ENCODE measurements around the gene KLHL26.

Gene KLHL26

DNA sequence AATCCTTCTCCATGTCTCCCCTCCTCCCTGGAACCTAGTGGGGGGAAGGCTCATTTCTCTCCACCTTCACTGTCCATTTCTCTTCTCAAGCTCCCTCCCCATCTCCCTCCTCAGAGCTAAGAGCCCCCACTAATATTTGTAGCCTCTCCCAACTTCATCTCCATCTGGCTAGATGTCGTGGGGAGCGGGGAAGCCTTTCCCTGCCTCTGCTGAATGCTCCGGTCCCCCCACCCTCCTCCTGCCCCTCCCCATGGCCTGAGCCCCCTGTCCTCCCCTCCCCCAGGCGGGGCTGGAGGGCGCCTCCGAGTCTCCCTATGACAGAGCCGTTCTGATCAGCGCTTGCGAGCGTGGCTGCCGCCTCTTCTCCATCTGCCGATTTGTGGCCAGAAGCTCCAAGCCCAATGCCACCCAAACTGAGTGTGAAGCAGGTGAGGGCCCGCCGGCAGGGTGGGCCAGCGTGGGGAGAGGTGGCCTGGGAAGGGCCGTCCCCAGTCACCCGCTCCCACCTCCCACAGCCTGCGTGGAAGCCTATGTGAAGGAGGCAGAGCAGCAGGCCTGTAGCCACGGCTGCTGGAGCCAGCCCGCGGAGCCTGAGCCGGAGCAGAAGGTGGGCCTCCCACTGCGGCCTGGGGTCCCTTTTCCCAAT is 23.1 kb upstream of the KLHL26 start:
- DNase-seq, result no peak

GRCh38 chr19:18616023-18616422 is 20.8 kb upstream of the KLHL26 start:
- DNase-seq, result no peak

GRCh38 chr19:18617562-18617961 is 19.3 kb upstream of the KLHL26 start:
- DNase-seq, result no peak

- no peak for DNase-seq
These were observed 18.6 kb upstream of the KLHL26 start for GRCh38 chr19:18618236-18618635.

DNA sequence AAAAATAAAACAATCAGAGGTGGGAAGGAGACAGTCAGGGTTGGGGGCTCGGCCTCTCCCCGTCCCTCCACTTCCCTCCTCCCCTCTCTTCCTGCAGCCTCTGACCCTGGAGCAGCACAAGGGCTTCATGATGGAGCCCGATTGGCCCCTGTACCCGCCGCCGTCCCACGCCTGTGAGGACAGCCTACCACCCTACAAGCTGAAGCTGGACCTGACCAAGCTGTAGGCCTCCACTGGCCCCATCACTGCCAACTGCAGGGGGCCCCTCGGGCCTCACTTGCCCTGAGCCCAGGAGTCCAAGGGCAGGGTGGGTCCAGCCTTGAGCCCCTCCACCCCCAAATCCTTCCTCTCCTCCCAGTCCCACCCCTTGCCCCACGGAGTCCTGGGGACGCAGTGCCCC is 16.5 kb upstream of the KLHL26 start:
- DNase-seq, result no peak

- no peak for DNase-seq
These were observed 15.9 kb upstream of the KLHL26 start for GRCh38 chr19:18620902-18621301.

- DNase-seq, result no peak
These were observed 9.9 kb upstream of the KLHL26 start for GRCh38 chr19:18626906-18627305.

DNA sequence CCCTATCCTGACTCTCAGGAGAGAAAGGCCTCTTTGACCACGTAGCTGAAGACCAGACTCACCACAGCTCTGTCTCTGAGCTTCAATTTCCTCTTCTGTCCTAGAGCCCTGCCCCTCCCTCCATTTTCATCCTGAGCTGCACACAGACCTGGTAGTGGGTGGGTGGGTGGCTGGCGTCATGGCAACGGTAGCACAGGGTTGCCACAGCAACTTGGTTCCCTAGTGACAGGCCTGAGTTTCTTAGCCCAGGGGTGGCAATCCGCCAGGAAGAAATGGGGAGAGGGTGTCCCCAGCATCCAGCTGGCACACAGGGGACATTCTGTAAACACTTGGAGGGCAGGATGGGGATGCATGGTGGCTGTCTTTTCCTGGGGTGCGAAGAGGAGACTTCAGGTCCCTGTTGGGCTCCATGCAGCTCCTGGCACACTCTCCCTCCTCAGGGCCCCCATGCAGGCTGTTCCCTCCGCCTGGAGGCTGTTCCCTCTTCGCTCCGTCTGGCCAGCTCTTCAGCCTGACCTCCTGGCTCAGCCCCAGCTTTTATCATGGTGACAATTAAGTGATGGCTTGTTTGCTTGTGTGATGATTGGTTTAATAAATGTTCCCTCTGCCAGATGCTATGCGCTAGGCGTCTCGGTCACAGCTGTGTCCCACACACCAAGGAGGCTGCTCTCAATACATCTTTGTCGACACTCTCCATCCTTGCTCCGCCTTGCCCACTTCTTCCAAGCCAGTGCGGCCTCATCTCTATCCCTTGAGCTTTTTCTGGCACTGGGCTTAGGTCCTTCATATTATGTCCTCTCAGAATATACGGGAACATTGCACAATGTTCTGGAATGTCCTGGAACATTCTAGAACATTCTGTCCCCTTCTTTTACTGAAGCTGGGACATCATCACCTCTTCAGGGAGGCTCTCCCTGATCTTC is 7.4 kb upstream of the KLHL26 start:
- no peak for DNase-seq

- no peak for DNase-seq
These were observed 3.5 kb upstream of the KLHL26 start for GRCh38 chr19:18633321-18633720.

DNA sequence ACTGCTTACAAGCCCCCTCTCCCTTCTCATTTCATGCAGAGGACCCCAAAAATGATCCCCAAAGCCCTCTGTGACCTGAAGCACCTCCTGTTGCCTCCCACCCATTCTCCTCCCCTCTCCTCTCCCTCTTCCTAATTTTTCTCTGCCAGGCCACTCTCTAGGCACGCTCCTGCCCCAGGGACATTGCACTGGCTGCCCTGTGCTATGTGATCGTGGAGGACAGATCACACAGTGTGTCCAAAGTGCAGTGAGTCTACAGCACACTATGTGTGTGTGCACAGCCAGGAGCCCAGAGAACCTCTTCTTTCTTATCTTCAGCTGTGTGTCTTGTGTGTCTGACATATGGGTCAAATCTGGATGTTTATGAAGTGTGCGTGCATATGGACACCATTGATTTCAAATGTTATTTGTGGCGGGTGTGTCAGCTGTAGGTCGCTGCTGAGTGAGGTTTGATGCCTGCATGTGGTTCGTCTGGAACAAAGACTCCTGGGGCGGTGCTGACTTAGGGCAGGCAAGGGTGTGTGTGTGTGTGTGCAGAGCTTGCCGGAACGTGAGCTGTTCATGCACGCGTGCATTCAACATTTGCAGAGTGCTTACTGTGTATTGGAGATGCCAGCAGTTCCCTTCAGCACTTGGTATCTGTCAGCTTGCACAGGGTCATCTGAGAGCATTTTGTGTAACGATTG is 2.1 kb upstream of the KLHL26 start:
- DNase-seq, result no peak

DNA sequence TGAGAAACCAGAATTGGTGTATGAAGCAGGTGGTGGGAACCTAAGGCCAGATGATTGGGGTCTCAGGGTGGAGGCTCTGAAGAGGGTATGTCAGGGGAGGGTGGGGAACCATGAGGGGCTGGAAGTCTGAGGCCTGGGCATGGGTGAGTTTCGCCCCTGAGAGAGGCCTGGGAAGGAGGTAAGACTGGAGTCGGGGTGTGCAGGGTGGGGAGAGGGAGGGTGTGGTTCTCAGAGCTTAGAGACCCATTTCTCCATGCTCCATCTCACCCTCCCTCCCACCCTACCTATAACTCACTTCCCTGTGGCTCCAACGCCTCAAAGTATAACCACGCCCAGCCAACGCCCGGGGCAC is 1.0 kb upstream of the KLHL26 start:
- DNase-seq, result no peak

DNA sequence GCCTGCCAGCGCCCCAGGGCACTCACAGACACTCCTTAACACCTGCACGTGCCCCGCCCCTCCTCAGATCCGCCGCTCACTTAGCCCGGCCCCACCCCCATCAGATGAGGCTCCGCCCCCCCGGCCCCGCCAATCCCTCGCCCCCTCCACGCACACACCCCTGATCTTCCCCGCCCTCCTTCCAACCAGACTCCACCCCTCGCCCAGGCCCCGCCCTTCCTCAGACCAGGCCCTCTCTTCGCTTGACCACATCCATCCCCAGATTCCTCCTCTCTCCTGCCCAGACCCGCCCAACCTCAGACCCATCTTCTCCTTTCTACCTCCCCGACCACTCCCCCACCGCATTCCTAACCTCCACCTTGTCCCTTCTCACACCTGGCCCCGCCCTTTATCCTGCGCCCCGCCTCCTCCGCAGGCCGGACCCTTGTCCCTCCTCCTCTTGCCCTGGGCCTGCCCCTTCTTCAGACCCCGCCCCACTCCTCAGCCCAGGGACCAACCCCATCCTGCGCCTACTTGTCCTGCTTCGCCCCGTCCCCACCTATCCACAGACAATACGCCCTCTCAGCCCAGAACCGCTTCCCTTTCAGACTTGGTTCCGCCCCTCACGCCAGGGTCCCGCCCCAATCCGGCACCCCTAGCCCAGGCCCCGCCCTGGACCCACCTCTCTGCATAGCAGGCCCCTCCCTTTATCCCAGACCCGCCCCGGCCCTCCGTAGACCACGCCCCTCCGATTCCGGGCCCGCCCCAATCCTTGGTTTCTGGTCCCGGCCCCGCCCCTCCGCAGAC is 452 bp upstream of the KLHL26 start:
- DNase-seq, result peak; percentile 98

DNA sequence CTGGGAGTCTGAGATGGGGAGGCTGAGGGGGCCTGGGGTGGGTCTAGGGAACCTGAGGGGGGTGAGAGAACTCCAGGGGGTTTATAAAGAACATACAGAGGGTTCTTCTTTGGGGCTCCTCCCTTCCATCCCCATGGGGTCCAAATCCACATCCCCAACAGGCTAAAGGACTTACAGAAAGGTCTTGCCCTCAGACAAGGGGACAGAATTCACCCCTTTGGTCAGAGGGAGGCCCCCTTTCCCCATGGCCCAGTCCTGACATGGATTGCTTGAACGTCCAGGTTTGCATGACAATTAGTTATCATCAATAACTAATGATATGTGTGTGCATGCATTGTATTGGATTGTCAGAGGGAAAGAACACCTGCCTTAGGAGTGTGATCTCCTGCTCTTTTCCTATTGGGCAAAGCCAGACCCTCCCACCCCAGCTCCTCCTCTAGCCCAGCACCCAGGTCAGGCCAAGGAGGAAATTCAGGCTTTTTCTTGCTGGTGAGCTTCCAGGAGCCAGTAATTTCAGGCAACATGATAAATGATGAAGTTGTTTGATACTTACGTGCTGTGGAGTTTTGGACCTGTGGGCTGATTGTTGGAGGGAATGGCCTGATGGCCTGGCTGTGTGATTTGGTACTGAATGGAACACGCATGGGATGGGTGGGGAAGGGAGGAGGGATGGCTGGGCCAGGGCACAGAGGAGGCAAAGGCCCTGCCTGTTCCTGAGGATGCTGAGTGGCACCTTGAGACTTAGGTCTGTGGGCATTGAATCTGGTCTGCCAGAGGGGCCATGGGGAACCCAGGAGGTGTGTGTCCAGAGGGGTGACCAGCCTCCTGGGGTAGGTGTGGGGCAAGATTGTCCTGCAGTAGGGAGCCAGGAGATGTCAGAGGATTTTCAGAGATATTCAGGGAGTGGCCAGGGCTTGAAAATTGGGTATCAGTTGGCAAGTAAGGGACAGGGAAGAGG is 1.1 kb downstream of the KLHL26 start:
- DNase-seq, result peak; percentile 12

DNA sequence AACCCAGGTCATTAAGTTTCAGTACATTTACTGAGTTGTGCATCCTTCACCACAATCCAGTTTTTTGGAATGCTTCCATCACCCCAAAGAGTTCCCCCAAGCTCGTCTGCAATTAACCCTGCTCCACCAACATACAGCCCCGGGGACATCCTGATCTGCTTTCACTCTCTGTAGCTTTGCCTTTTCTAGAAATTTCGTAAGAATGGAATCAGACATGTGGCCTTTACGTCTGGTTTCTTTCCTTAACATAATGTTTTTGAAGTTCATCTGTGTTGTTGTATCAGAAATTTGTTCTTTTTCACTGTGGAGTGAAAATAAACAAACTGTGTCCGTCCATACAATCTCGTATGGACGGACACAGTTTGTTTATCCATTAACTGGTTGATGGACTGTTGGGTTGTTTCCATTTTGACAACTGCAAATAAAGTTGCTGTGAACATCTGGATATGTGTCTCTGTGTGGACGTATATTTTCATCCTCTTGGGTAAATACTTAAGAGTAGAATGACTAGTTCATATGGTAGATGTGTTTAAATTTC is 2.9 kb downstream of the KLHL26 start:
- DNase-seq, result no peak

DNA sequence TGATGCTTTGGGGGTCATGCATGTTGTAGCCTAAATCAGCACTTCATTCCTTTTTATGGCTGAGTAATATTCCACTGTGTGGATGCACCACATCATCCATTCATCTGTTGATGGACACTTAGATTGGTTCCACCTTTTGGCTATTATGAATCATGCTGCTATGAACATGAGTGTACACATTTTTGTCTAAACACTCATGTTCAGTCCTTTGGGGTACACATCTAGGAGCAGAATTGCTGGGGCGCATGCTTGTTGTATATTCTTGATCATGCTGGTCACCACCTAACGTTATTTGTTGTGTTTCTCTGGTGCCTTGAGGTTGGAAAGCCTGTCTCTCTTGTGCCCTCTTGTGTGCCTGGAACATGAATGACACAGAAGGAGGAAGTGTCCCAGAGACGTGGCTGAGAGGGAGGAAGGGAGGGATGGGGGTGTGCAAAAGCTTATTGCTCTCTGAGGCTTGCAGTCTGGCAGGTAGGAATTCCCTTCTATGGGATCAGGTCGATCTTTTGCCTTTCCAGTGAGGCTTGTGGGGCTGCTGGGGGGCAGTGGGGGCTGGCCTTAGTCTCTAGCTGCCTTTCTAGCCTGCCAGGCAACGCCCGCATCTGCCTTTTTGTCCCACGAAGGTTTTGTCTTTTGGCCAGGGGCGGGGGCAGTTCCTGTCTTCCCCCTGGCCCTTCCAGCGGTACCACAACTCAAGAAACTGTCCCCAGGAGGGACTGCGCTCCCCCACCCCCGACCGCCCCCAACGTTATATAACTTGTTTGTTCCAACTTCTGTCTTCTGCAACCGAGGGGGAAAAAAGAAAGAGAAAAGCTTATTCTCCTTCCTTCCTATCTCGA is 7.6 kb downstream of the KLHL26 start:
- DNase-seq, result no peak

- no peak for DNase-seq
These were observed 8.2 kb downstream of the KLHL26 start for GRCh38 chr19:18645035-18645511.

DNA sequence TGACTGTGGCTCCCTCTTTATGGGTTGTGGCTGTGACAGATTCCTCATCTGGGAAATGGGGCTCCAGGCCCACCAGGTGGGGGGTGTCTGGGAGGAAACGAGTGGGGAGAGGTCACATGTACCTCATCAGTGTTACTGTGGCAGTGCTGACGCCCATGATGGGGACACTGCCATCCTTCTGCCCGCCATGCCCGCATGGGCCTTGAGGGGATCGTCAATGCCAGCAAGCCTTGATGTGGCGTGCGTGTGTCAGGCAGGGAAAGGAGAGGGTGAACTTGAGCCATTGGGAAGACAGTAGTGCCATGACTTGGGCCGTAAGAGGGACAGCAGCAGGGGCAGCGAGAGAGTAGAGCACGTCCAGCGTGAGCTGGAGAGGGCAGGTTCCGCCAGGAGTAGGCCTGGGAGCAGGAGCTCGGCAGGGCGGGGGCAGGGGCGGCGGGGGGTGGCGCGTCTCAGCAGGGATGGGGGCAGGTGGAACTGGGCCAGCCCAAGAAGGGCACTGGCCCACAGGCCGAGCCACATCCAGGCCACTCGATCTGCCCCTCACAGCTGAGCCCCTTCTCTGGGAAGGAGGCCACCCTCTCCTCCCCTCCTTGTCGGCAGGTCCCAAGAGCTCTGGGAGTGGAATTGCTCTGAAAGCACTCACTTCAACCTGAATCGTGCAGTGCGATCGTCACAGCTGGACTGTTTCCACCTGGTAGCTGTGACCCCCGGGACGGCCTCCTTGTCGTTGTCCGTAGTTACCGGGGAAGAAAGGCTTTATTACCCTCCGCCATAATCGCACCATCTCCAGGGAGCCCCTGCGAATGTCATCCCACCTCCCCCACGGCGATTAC is 9.9 kb downstream of the KLHL26 start:
- DNase-seq, result no peak

DNA sequence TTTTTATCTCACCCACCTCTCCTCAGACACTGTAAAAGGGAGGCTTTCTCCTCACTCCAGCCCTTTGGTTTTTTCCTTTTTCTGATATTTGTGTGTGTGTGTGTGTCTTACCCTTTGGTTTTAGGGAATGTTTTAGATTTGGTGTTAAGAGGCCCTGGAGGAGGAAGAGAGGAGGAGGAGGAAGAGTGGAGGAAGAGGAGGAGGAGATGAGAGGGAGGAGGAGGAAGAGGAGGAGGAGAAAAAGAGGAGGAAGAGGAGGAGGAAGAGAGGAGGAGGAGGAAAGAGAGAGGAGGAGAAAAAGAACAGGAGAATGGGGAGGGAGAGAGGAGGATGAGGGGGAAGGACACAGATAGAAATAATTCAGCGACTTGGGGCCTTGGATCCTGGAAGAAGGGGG is 10.5 kb downstream of the KLHL26 start:
- DNase-seq, result no peak

DNA sequence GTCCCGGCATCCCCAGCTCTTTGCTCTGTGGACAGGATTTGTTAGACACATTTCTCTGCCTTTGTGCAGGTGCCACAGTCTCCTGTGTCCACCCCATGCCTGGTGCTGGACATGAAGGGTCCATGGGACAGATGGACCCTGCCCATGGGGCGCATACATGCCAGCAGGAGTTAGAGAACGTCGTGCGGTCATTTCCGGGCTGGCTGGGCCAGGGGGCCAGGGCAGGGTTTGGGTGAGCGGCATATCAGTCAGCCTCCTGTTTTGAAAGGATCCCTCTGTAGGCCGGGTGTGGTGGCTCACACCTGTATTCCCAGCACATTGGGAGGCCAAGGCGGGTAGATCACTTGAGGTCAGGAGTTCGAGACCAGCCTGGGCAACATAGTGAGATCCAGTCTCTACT is 11.0 kb downstream of the KLHL26 start:
- no peak for DNase-seq

DNA sequence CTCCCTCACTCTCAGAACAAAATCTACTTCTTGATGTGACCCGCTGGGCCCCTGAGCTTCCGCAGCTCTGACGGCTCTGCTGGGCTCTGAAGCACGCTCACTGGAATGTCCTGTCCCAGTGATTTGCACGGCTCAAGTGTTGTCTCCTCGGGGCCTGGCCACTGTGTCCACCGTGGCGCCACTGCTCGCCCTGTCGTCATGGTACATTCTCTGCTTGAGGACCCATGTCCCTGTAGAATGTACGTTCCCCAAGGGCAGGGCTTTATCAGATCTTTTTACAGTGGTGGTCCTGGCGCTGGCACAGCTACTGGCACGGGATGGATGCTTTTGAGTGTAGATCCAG is 12.1 kb downstream of the KLHL26 start:
- DNase-seq, result no peak

Data from CD4-positive, alpha-beta T cell treated with Interleukin-10 for 1 hour (primary cell).